HL-60 (cell line): ENCODE measurements around the gene HLCS.

ENCODE experiments used
- GABPA ChIP-seq: IDR thresholded peaks from 2 replicates; pipeline ENCODE4 v1.6.1; 2012; ENCODE audit warnings: low read depth
- POLR2AphosphoS5 ChIP-seq: IDR thresholded peaks from 2 replicates; pipeline ENCODE4 v1.6.1; 2012; ENCODE audit warnings: low read depth
- SPI1 ChIP-seq: IDR thresholded peaks from 2 replicates; pipeline ENCODE4 v1.6.1; 2012; ENCODE audit warnings: low read depth, mild to moderate bottlenecking, borderline replicate concordance
- TF ChIP-seq, protein P1 (sequence below): IDR thresholded peaks from one replicate; pipeline ENCODE4 v1.5.1; 2011; ENCODE audit warnings: low read length, control low read depth, inconsistent platforms; ENCODE audit not compliant: insufficient read depth
- TF ChIP-seq, protein P2 (sequence below): IDR thresholded peaks from 2 replicates; pipeline ENCODE4 v1.6.1; 2012; ENCODE audit warnings: low read depth; ENCODE audit not compliant: insufficient replicate concordance

DNA sequence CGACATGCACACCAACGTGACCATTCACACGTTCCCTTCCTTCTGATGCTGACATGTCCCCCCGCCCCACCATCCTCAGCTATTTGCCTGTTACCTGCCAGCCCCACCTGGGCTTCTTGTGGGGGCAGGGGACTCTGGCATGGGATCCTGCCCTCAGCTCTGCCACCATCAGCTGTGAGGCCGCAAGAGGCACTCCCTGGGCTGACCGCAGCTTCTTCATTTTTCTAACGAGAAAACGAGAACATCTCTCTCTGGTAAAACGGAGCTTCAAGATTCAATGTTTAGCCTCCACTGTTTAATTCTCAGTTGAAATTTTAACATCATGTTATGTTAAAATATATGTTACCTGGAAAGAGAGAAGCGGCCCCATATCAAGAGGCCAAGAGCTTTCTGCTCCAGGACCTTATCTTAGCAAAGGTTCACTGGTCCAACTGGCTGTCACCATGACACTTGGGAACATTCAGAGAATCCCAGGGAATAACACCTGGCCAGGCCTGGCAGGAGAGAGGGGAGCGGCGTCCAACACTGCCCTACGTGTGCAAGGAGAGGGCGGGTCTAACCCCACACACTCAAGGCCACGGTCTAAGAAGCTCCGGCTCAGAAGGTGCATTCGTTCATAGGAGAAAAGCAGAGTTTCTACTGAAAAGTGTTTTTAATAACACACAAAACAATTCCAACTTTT is 51.3 kb downstream of the HLCS start:
- TF ChIP-seq, protein P1, sequence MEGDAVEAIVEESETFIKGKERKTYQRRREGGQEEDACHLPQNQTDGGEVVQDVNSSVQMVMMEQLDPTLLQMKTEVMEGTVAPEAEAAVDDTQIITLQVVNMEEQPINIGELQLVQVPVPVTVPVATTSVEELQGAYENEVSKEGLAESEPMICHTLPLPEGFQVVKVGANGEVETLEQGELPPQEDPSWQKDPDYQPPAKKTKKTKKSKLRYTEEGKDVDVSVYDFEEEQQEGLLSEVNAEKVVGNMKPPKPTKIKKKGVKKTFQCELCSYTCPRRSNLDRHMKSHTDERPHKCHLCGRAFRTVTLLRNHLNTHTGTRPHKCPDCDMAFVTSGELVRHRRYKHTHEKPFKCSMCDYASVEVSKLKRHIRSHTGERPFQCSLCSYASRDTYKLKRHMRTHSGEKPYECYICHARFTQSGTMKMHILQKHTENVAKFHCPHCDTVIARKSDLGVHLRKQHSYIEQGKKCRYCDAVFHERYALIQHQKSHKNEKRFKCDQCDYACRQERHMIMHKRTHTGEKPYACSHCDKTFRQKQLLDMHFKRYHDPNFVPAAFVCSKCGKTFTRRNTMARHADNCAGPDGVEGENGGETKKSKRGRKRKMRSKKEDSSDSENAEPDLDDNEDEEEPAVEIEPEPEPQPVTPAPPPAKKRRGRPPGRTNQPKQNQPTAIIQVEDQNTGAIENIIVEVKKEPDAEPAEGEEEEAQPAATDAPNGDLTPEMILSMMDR, result no peak
- TF ChIP-seq, protein P2, sequence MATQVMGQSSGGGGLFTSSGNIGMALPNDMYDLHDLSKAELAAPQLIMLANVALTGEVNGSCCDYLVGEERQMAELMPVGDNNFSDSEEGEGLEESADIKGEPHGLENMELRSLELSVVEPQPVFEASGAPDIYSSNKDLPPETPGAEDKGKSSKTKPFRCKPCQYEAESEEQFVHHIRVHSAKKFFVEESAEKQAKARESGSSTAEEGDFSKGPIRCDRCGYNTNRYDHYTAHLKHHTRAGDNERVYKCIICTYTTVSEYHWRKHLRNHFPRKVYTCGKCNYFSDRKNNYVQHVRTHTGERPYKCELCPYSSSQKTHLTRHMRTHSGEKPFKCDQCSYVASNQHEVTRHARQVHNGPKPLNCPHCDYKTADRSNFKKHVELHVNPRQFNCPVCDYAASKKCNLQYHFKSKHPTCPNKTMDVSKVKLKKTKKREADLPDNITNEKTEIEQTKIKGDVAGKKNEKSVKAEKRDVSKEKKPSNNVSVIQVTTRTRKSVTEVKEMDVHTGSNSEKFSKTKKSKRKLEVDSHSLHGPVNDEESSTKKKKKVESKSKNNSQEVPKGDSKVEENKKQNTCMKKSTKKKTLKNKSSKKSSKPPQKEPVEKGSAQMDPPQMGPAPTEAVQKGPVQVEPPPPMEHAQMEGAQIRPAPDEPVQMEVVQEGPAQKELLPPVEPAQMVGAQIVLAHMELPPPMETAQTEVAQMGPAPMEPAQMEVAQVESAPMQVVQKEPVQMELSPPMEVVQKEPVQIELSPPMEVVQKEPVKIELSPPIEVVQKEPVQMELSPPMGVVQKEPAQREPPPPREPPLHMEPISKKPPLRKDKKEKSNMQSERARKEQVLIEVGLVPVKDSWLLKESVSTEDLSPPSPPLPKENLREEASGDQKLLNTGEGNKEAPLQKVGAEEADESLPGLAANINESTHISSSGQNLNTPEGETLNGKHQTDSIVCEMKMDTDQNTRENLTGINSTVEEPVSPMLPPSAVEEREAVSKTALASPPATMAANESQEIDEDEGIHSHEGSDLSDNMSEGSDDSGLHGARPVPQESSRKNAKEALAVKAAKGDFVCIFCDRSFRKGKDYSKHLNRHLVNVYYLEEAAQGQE, result no peak
- TF ChIP-seq GABPA (no peak), POLR2AphosphoS5 (peak; percentile 85), SPI1 (peak; percentile 54; the same call in 1 of the 2 replicates)
